Measurements from ENCODE around the gene NACC1.
"Not testable (repeated sequence)": the region's sequence is repeated elsewhere in the genome, so short reads cannot be mapped to it uniquely, and the experiment has no call there.

Gene NACC1

DNA sequence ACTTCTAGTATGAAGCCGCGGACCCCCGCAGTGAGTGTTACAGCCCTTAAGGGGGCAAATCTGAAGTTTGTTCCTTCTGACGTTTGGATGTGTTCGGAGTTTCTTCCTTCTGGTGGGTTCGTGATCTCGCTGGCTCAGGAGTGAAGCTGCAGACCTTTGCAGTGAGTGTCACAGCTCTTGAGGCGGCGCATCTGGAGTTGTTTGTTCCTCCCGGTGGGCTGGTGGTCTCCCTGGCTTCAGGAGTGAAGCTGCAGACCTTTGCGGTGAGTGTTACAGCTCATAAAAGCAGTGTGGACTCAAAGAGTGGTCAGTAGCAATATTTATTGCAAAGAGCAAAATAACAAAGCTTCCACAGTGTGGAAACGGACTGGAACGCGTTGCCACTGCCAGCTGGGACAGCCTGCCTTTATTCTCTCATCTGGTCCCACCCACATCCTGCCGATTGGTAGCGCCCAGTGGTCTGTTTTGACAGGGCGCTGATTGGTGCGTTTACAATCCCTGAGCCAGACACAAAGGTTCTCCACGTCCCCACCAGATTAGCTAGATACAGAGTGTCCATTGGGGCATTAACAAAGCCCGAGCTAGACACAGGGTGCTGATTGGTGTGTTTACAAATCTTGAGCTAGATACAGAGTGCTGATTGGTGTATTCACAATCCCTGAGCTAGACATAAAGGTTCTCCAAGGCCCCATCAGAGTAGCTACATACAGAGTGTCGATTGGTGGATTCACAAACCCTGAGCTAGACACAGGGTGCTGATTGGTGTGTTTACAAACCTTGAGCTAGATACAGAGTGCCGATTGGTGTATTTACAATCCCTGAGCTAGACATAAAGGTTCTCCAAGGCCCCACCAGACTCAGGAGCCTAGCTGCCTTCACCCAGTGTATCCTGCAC is 67.9 kb downstream of the NACC1 start:
- H3K27me3 ChIP-seq (ENCODE audit: control insufficient read depth in 2 of 2, insufficient read depth in 2 of 2, low read length in 2 of 2); H3K36me3 ChIP-seq (ENCODE audit: control insufficient read depth in 2 of 2, insufficient read depth in 2 of 2, low read length in 2 of 2); H3K9ac ChIP-seq (ENCODE audit: low read depth in 1 of 2, low read length in 2 of 2); H3K27ac ChIP-seq (ENCODE audit: low read depth in 2 of 2, low read length in 2 of 2); H3K9me3 ChIP-seq (ENCODE audit: control insufficient read depth in 2 of 2, low read length in 2 of 2); H3K4me3 ChIP-seq (ENCODE audit: low read length in 2 of 2); H3K4me1 ChIP-seq (ENCODE audit: control insufficient read depth in 2 of 2, insufficient read depth in 2 of 2, low read length in 2 of 2): not testable (repeated sequence)

DNA sequence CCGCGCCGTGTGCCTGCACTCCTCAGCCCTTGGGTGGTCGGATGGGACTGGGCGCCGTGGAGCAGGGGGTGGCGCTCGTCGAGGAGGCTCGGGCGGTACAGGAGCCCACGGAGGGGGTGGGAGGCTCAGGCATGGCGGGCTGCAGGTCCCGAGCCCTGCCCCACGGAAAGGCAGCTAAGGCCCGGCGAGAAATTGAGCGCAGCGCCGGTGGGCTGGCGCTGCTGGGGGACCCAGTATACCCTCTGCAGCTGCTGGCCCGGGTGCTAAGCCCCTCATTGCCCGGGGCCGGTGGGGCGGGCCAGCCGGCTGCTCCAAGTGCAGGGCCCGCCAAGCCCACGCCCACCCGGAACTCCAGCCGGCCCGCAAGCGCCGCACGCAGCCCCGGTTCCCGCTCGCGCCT is 68.6 kb downstream of the NACC1 start:
- H3K27ac ChIP-seq (ENCODE audit: low read depth in 2 of 2, low read length in 2 of 2); H3K36me3 ChIP-seq (ENCODE audit: control insufficient read depth in 2 of 2, insufficient read depth in 2 of 2, low read length in 2 of 2); H3K4me1 ChIP-seq (ENCODE audit: control insufficient read depth in 2 of 2, insufficient read depth in 2 of 2, low read length in 2 of 2); H3K27me3 ChIP-seq (ENCODE audit: control insufficient read depth in 2 of 2, insufficient read depth in 2 of 2, low read length in 2 of 2); H3K4me3 ChIP-seq (ENCODE audit: low read length in 2 of 2); H3K9me3 ChIP-seq (ENCODE audit: control insufficient read depth in 2 of 2, low read length in 2 of 2); H3K9ac ChIP-seq (ENCODE audit: low read depth in 1 of 2, low read length in 2 of 2): not testable (repeated sequence)

GRCh38 chr19:13187419-13187818 is 69.4 kb downstream of the NACC1 start:
- Histone ChIP-seq H3K36me3 (ENCODE audit: control insufficient read depth in 2 of 2, insufficient read depth in 2 of 2, low read length in 2 of 2) (no peaks in the 10 kb centered on the region), H3K4me3 (ENCODE audit: low read length in 2 of 2) (no peak overlapping the region), H3K9ac (ENCODE audit: low read depth in 1 of 2, low read length in 2 of 2) (no peak overlapping the region), H3K4me1 (ENCODE audit: control insufficient read depth in 2 of 2, insufficient read depth in 2 of 2, low read length in 2 of 2) (peaks cover 4 to 5% of the 10 kb centered on the region in 2 donors), H3K27ac (ENCODE audit: low read depth in 2 of 2, low read length in 2 of 2) (no peak overlapping the region), H3K27me3 (ENCODE audit: control insufficient read depth in 2 of 2, insufficient read depth in 2 of 2, low read length in 2 of 2) (no peaks in the 10 kb centered on the region), H3K9me3 (ENCODE audit: control insufficient read depth in 2 of 2, low read length in 2 of 2) (no peaks in the 10 kb centered on the region)

DNA sequence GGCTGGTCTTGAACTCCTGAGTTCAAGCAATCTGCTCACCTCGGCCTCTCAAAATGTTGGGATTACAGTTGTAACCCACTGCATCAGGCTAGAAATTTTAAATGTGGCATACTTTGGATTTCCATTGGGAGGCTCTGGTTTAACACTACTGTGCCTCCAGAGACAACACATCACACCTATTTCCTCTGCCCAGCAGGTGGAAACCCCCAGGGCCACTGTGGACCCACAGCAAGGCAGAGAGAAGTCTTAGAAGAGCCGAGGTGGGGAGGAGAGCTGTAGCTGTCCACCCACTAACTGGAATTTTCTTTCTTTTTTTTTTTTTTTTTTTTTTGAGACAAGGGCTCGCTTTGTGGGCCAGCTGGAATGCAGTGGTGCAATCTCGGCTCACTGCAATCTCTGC is 71.5 kb downstream of the NACC1 start:
- Histone ChIP-seq H3K27me3 (ENCODE audit: control insufficient read depth in 2 of 2, insufficient read depth in 2 of 2, low read length in 2 of 2) (no peaks in the 10 kb centered on the region), H3K9ac (ENCODE audit: low read depth in 1 of 2, low read length in 2 of 2) (no peak overlapping the region), H3K9me3 (ENCODE audit: control insufficient read depth in 2 of 2, low read length in 2 of 2) (no peaks in the 10 kb centered on the region), H3K4me3 (ENCODE audit: low read length in 2 of 2) (no peak overlapping the region), H3K36me3 (ENCODE audit: control insufficient read depth in 2 of 2, insufficient read depth in 2 of 2, low read length in 2 of 2) (no peaks in the 10 kb centered on the region), H3K27ac (ENCODE audit: low read depth in 2 of 2, low read length in 2 of 2) (no peak overlapping the region), H3K4me1 (ENCODE audit: control insufficient read depth in 2 of 2, insufficient read depth in 2 of 2, low read length in 2 of 2) (peaks cover 4 to 8% of the 10 kb centered on the region in 2 donors)

All from mucosa of rectum (tissue), 2 donors.